Epithelial cell of prostate (primary cell): ENCODE results near the gene ELL.

Source experiments
- DNase-seq: peaks from one replicate; pipeline ENCODE4 v3.0.0-alpha.2; 2011; ENCODE audit warnings: low read depth, low spot score
- H3K27ac ChIP-seq: fragments of 450-650 bp; 2 replicates; pipeline ENCODE4 v1.5.1; 2017; ENCODE audit warnings: mild to moderate bottlenecking

ELL gene

GRCh38 chr19:18507021-18507726 is 14.7 kb downstream of the ELL start:
- H3K27ac ChIP-seq: no peak overlapping the region
- DNase-seq: no peak

GRCh38 chr19:18506101-18506930 is 15.6 kb downstream of the ELL start:
- no peak overlapping the region for H3K27ac ChIP-seq
- DNase-seq: no peak

GRCh38 chr19:18504886-18505610 is 16.8 kb downstream of the ELL start:
- no peak for DNase-seq
- no peak overlapping the region for H3K27ac ChIP-seq

GRCh38 chr19:18503971-18504885 is 17.6 kb downstream of the ELL start:
- no peak for DNase-seq
- H3K27ac ChIP-seq: no peak overlapping the region

GRCh38 chr19:18503337-18503970 is 18.4 kb downstream of the ELL start:
- no peak overlapping the region for H3K27ac ChIP-seq
- no peak for DNase-seq

- H3K27ac ChIP-seq: no peak overlapping the region
- DNase-seq: no peak
Measured at GRCh38 chr19:18502638-18503294, 19.1 kb downstream of the ELL start.

GRCh38 chr19:18502246-18502637 is 19.6 kb downstream of the ELL start:
- DNase-seq: no peak
- no peak overlapping the region for H3K27ac ChIP-seq

- no peak for DNase-seq
- H3K27ac ChIP-seq: no peak overlapping the region
Measured at GRCh38 chr19:18501832-18502231, 20.0 kb downstream of the ELL start.

- no peak for DNase-seq
- no peak overlapping the region for H3K27ac ChIP-seq
Measured at GRCh38 chr19:18501351-18501750, 20.5 kb downstream of the ELL start.

- no peak for DNase-seq
- H3K27ac ChIP-seq: no peak overlapping the region
Measured at GRCh38 chr19:18500799-18501198, 21.1 kb downstream of the ELL start.

- no peak for DNase-seq
- no peak overlapping the region for H3K27ac ChIP-seq
Measured at GRCh38 chr19:18500376-18500775, 21.5 kb downstream of the ELL start.

GRCh38 chr19:18499055-18499775 is 22.7 kb downstream of the ELL start:
- H3K27ac ChIP-seq: no peak overlapping the region
- DNase-seq: no peak

- DNase-seq: no peak
- peak overlapping the region; percentile 91 for H3K27ac ChIP-seq
Measured at GRCh38 chr19:18496980-18497256, 25.0 kb downstream of the ELL start.

- H3K27ac ChIP-seq: peak overlapping the region; percentile 91
- peak; percentile 56 for DNase-seq
Measured at GRCh38 chr19:18496167-18496979, 25.5 kb downstream of the ELL start.

- peak overlapping the region; percentile 91 for H3K27ac ChIP-seq
- no peak for DNase-seq
Measured at GRCh38 chr19:18495204-18495911, 26.5 kb downstream of the ELL start.

- no peak for DNase-seq
Measured at GRCh38 chr19:18494267-18494607, 27.6 kb downstream of the ELL start.

More at GRCh38 chr19:18494267-18494607, 27.6 kb downstream of the ELL start:
- no peak overlapping the region for H3K27ac ChIP-seq
